Measurements from ENCODE around the gene UPP1. TPM values are rescaled to one million over a fixed set of nuclear protein-coding genes. Genes with fewer than 3 reads are reported as not detected.

UPP1 gene
- total and polyA plus RNA-seq, 2 donors (not counting 1 experiment from before 2014, with no cell fraction given), result 5.8 to 8.0 TPM

GRCh38 chr7:48132792-48133191 lies 43.7 kb downstream of the UPP1 start:
- CTCF ChIA-PET, result interaction anchor here (2.3 kb wide), 1 partner anchor 22 kb away, joined by 6 read pairs; no protein-coding TSS in a partner anchor
- Mint-ChIP-seq H3K9me3 (ENCODE audit: insufficient read depth) (no peaks in the 10 kb centered on the region), H3K4me3 (no peak overlapping the region), H3K27me3 (peaks cover 33% of the 10 kb centered on the region), H3K4me1 (no peaks in the 10 kb centered on the region), H3K27ac (no peak overlapping the region)
- H3K36me3 ChIP-seq (replicated peaks in 1 of 2; ENCODE audit: control extremely low read depth in 1 of 2, control insufficient read depth in 1 of 2, extremely low read depth in 1 of 2, insufficient read depth in 2 of 2, low read length in 1 of 2), result no peaks in the 10 kb centered on the region
- intact Hi-C loops (cut with micrococcal nuclease), result no loop called here
- no peak overlapping the region for H3K4me3 ChIP-seq (ENCODE audit: control extremely low read depth in 1 of 5, extremely low read depth in 1 of 5, insufficient read depth in 1 of 5, low read depth in 2 of 5, low read length in 4 of 5)
- H3K27ac ChIP-seq (ENCODE audit: low read length in 2 of 2), result no peak overlapping the region
- H3K9ac ChIP-seq (ENCODE audit: low read length), result no peak overlapping the region
- no peak for ATAC-seq (ENCODE audit: low read depth)
- H3K79me2 ChIP-seq (ENCODE audit: control insufficient read depth, insufficient read depth, low read length), result no peaks in the 10 kb centered on the region
- H3K4me2 ChIP-seq (replicated peaks; ENCODE audit: low read depth, low read length, poor library complexity, severe bottlenecking), result no peak overlapping the region
- no peaks in the 10 kb centered on the region for H3K4me1 ChIP-seq (ENCODE audit: control insufficient read depth in 2 of 2, insufficient read depth in 2 of 2, low read length in 2 of 2)
- peaks cover 0 to 6% (median 0%) of the 10 kb centered on the region in 3 donors for H3K9me3 ChIP-seq (ENCODE audit: control extremely low read depth in 1 of 3, control insufficient read depth in 2 of 3, insufficient read depth in 1 of 3, low read length in 2 of 3)
- H3K27me3 ChIP-seq (replicated peaks in 1 of 4; ENCODE audit: control extremely low read depth in 1 of 4, control insufficient read depth in 3 of 4, insufficient read depth in 4 of 4, low read length in 3 of 4), result no peaks in the 10 kb centered on the region
- DNase-seq, result no peak
- H2AFZ ChIP-seq (ENCODE audit: insufficient read depth, low read depth, low read length, poor library complexity, severe bottlenecking), result no peak overlapping the region
- TF ChIP-seq, protein P1, sequence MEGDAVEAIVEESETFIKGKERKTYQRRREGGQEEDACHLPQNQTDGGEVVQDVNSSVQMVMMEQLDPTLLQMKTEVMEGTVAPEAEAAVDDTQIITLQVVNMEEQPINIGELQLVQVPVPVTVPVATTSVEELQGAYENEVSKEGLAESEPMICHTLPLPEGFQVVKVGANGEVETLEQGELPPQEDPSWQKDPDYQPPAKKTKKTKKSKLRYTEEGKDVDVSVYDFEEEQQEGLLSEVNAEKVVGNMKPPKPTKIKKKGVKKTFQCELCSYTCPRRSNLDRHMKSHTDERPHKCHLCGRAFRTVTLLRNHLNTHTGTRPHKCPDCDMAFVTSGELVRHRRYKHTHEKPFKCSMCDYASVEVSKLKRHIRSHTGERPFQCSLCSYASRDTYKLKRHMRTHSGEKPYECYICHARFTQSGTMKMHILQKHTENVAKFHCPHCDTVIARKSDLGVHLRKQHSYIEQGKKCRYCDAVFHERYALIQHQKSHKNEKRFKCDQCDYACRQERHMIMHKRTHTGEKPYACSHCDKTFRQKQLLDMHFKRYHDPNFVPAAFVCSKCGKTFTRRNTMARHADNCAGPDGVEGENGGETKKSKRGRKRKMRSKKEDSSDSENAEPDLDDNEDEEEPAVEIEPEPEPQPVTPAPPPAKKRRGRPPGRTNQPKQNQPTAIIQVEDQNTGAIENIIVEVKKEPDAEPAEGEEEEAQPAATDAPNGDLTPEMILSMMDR (IDR thresholded peaks at IDR 0.05), result no peak
- no peak for TF ChIP-seq EZH2 (IDR thresholded peaks at IDR 0.05; ENCODE audit: borderline replicate concordance, insufficient read depth, low read depth, low read length, poor library complexity, severe bottlenecking)
- H4K20me1 ChIP-seq (ENCODE audit: control insufficient read depth, insufficient read depth, low read length, poor library complexity, severe bottlenecking), result no peaks in the 10 kb centered on the region
- POLR2A ChIA-PET, result no interaction called here

GRCh38 chr7:48139459-48139858 lies 50.4 kb downstream of the UPP1 start:
- Histone ChIP-seq H4K20me1 (ENCODE audit: control insufficient read depth, insufficient read depth, low read length, poor library complexity, severe bottlenecking) (no peaks in the 10 kb centered on the region), H3K27ac (ENCODE audit: low read length in 2 of 2) (no peak overlapping the region), H3K9me3 (ENCODE audit: control extremely low read depth in 1 of 3, control insufficient read depth in 2 of 3, insufficient read depth in 1 of 3, low read length in 2 of 3) (peaks cover 0 to 10% (median 2%) of the 10 kb centered on the region in 3 donors), H3K4me2 (replicated peaks; ENCODE audit: low read depth, low read length, poor library complexity, severe bottlenecking) (no peak overlapping the region), H3K9ac (ENCODE audit: low read length) (no peak overlapping the region), H3K27me3 (replicated peaks in 1 of 4; ENCODE audit: control extremely low read depth in 1 of 4, control insufficient read depth in 3 of 4, insufficient read depth in 4 of 4, low read length in 3 of 4) (peaks cover 0 to 2% (median 0%) of the 10 kb centered on the region in 4 experiments), H3K4me1 (ENCODE audit: control insufficient read depth in 2 of 2, insufficient read depth in 2 of 2, low read length in 2 of 2) (no peaks in the 10 kb centered on the region), H3K36me3 (replicated peaks in 1 of 2; ENCODE audit: control extremely low read depth in 1 of 2, control insufficient read depth in 1 of 2, extremely low read depth in 1 of 2, insufficient read depth in 2 of 2, low read length in 1 of 2) (no peaks in the 10 kb centered on the region), H3K79me2 (ENCODE audit: control insufficient read depth, insufficient read depth, low read length) (no peaks in the 10 kb centered on the region), H2AFZ (ENCODE audit: insufficient read depth, low read depth, low read length, poor library complexity, severe bottlenecking) (no peak overlapping the region), H3K4me3 (ENCODE audit: control extremely low read depth in 1 of 5, extremely low read depth in 1 of 5, insufficient read depth in 1 of 5, low read depth in 2 of 5, low read length in 4 of 5) (no peak overlapping the region)
- Mint-ChIP-seq H3K27me3 (peaks cover 15% of the 10 kb centered on the region), H3K4me3 (no peak overlapping the region), H3K4me1 (peaks cover 4% of the 10 kb centered on the region), H3K9me3 (ENCODE audit: insufficient read depth) (peaks cover 5% of the 10 kb centered on the region), H3K27ac (no peak overlapping the region)
- intact Hi-C loops (cut with micrococcal nuclease), result no loop called here
- no peak for ATAC-seq (ENCODE audit: low read depth)
- CTCF ChIA-PET, result interaction anchor here (0.6 kb wide), 1 partner anchor 1144 kb away, joined by 4 read pairs; no protein-coding TSS in a partner anchor
- WGBS (ENCODE audit: insufficient coverage), result 20% methylated on average over 2 of the region's 3 CpGs
- TF ChIP-seq, protein P1 (IDR thresholded peaks at IDR 0.05), result no peak
- no peak for TF ChIP-seq EZH2 (IDR thresholded peaks at IDR 0.05; ENCODE audit: borderline replicate concordance, insufficient read depth, low read depth, low read length, poor library complexity, severe bottlenecking)
- no peak for DNase-seq
- POLR2A ChIA-PET, result no interaction called here

Data from B cell (primary cell).